CD8-positive, alpha-beta memory T cell (primary cell): ENCODE results near the gene ANO2. TPM values are rescaled to one million over a fixed set of nuclear protein-coding genes. Genes with fewer than 3 reads are reported as not detected.
"Not testable (repeated sequence)": the region's sequence is repeated elsewhere in the genome, so short reads cannot be mapped to it uniquely, and the experiment has no call there.

ENCODE experiments used
- CTCF ChIA-PET: fragments of 350-600 bp; sonication (Branson Sonifier 250); formaldehyde crosslinking; loops from one replicate; lab custom pipeline; 2021; ENCODE audit warnings: antibody characterized with exemption; lab: Charles Lee
- POLR2A ChIA-PET: fragments of 350-600 bp; sonication (Branson Sonifier 250); formaldehyde crosslinking; loops from one replicate; lab custom pipeline; 2021; ENCODE audit warnings: antibody characterized with exemption; lab: Charles Lee
- DNase-seq, 5 donors: peaks; one replicate each; pipeline versions ENCODE4 v3.0.0 to v3.0.0-alpha.2; 2020 to 2022; ENCODE audit warnings: mixed read lengths in 1 of 5
- H3K27ac ChIP-seq: one replicate; pipeline ENCODE4 v1.7.0; 2013; ENCODE audit warnings: low read depth, mild to moderate bottlenecking, low read length, moderate library complexity
- H3K27me3 ChIP-seq: 2 replicates; pipeline ENCODE4 v1.7.0; 2013; ENCODE audit warnings: low read length, mild to moderate bottlenecking; ENCODE audit not compliant: insufficient read depth, poor library complexity, severe bottlenecking
- H3K36me3 ChIP-seq: 2 replicates; pipeline ENCODE4 v1.7.0; 2013; ENCODE audit warnings: mild to moderate bottlenecking, low read length, moderate library complexity; ENCODE audit not compliant: insufficient read depth
- H3K4me1 ChIP-seq: 2 replicates; pipeline ENCODE4 v1.7.0; 2013; ENCODE audit warnings: mild to moderate bottlenecking, low read length, moderate library complexity; ENCODE audit not compliant: insufficient read depth
- H3K4me3 ChIP-seq: 2 replicates; pipeline ENCODE4 v1.7.0; 2013; ENCODE audit warnings: mild to moderate bottlenecking, low read length
- H3K9me3 ChIP-seq: 2 replicates; pipeline ENCODE4 v1.7.0; 2013; ENCODE audit warnings: mild to moderate bottlenecking, low read length
- H3K27ac Mint-ChIP-seq, 8 donors: one replicate each; pipeline ENCODE4 v1.8.0; 2020 to 2021; ENCODE audit warnings: mixed read lengths in 8 of 8, mild to moderate bottlenecking in 6 of 8, inconsistent platforms in 3 of 8, moderate library complexity in 3 of 8
- H3K27me3 Mint-ChIP-seq, 2 donors: one replicate each; pipeline ENCODE4 v1.8.0; 2020 to 2021; ENCODE audit warnings: mixed read lengths in 2 of 2, mild to moderate bottlenecking in 1 of 2, moderate library complexity in 1 of 2
- H3K36me3 Mint-ChIP-seq, 3 donors: one replicate each; pipeline ENCODE4 v1.8.0; 2020 to 2021; ENCODE audit warnings: mixed read lengths in 3 of 3, inconsistent platforms in 1 of 3, mild to moderate bottlenecking in 1 of 3
- H3K4me1 Mint-ChIP-seq, 3 donors: one replicate each; pipeline ENCODE4 v1.8.0; 2020 to 2021; ENCODE audit warnings: mixed read lengths in 3 of 3, inconsistent platforms in 1 of 3, mild to moderate bottlenecking in 1 of 3
- H3K4me3 Mint-ChIP-seq, 7 donors: one replicate each; pipeline ENCODE4 v1.8.0; 2020 to 2021; ENCODE audit warnings: mixed read lengths in 7 of 7, mild to moderate bottlenecking in 6 of 7, moderate library complexity in 4 of 7, inconsistent platforms in 2 of 7
- H3K9me3 Mint-ChIP-seq, 5 donors: one replicate each; pipeline ENCODE4 v1.8.0; 2020 to 2022; ENCODE audit warnings: mixed read lengths in 5 of 5, mild to moderate bottlenecking in 3 of 5, moderate library complexity in 2 of 5, inconsistent platforms in 1 of 5
- polyA plus RNA-seq: library from polyadenylated mRNA; unstranded; fragments of 300-500 nt; fragmentation: Illumina TruSeq; gene quantifications from one replicate; pipeline ENCODE4 v1.2.3, GENCODE V29; 2021
- total RNA-seq, 2 experiments: library from RNA; stranded (reverse); gene quantifications; one replicate each; pipeline ENCODE4 v1.2.3, GENCODE V29; 2021

Gene ANO2
- total and polyA plus RNA-seq, 3 experiments from 2014 or later, result not detected

DNA sequence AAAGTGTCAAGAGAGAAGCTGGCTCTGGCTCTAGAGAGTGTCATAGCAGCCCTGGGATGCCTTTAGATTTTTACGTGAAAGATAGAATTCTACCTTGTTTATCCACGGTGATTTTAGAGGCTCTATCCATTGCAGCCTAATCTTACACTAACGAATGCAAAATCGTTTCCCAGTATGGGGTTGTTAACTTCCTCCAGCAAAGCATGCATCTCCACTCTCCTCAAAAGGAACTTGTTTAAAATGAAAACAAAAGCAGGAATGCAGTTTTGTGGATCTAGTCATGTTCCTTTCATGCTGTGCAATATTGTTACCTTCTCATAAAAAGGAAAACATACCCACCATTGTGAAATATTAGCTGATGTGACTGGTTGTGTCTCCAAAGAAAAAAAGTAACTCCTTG lies 88.4 kb downstream of the ANO2 start:
- Histone ChIP-seq H3K27me3 (no peaks in the 10 kb centered on the region), H3K4me3 (no peak overlapping the region), H3K36me3 (no peaks in the 10 kb centered on the region), H3K4me1 (no peaks in the 10 kb centered on the region), H3K9me3 (no peaks in the 10 kb centered on the region), H3K27ac (no peak overlapping the region)
- H3K36me3 Mint-ChIP-seq, result no peaks in the 10 kb centered on the region
- no peak for DNase-seq
- no peak overlapping the region for H3K4me3 Mint-ChIP-seq
- H3K27me3 Mint-ChIP-seq, result peaks cover 1 to 14% of the 10 kb centered on the region in 2 donors
- H3K9me3 Mint-ChIP-seq, result peaks cover 0 to 2% (median 0%) of the 10 kb centered on the region in 5 donors
- ChIA-PET POLR2A (no interaction called here), CTCF (no interaction called here)
- H3K4me1 Mint-ChIP-seq, result no peaks in the 10 kb centered on the region
- H3K27ac Mint-ChIP-seq, result no peak overlapping the region

DNA sequence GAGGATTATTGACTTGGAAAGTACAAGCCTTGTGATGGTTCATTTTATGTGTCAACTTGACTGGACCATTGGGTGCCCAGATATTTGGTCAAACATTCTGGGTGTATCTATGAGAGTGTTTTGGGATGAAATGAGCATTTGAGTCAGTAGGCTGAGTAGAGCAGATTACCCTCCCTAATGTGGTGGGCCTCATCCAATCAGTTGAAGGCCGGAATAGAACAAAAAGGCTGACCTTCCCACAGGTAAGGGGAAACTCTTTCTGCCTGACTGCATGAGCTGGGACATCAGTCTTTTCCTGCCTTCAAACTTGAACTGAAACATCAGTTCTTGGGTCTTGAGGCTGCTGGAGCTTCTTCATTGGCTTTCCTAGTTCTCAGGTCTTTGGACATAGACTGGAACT lies 98.1 kb downstream of the ANO2 start:
- Mint-ChIP-seq H3K9me3 (peaks cover 0 to 10% (median 0%) of the 10 kb centered on the region in 5 donors), H3K36me3 (no peaks in the 10 kb centered on the region)

DNA sequence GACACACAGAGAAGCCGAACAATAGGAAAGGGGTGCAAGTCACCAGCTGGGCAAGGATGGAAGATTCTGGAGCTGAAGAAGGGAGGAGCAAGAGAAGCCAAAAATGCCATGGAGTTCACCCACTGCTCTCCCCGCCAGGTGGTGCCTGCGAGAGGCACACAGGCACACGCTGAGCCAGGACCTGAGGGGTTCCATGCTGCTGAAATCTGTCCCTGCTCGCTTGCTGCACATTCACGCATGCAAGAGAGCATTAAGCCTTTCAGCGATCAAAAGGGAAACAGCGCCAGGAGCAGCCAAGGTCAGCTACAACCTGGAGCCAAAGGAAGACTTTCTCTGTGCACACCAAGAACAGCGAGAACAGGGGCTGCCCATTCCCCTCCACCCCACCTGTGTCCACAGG lies 104.1 kb downstream of the ANO2 start:
- ChIA-PET POLR2A (no interaction called here), CTCF (no interaction called here)
- Mint-ChIP-seq H3K9me3 (peaks cover 0 to 2% (median 2%) of the 10 kb centered on the region in 5 donors), H3K4me3 (no peak overlapping the region), H3K27me3 (peaks cover 6 to 16% of the 10 kb centered on the region in 2 donors), H3K36me3 (peaks cover 0 to 2% (median 0%) of the 10 kb centered on the region in 3 donors), H3K4me1 (no peaks in the 10 kb centered on the region), H3K27ac (no peak overlapping the region)
- no peak overlapping the region for H3K4me3 ChIP-seq
- H3K9me3 ChIP-seq, result no peaks in the 10 kb centered on the region
- no peaks in the 10 kb centered on the region for H3K4me1 ChIP-seq
- no peak for DNase-seq
- no peaks in the 10 kb centered on the region for H3K27me3 ChIP-seq
- no peaks in the 10 kb centered on the region for H3K36me3 ChIP-seq
- H3K27ac ChIP-seq, result no peak overlapping the region

More for the DNA sequence above, 98.1 kb downstream of the ANO2 start:
- H3K27me3 ChIP-seq, result no peaks in the 10 kb centered on the region
- H3K4me3 ChIP-seq, result no peak overlapping the region
- POLR2A ChIA-PET, result no interaction called here
- Mint-ChIP-seq H3K4me1 (no peaks in the 10 kb centered on the region), H3K27me3 (peaks cover 10 to 12% of the 10 kb centered on the region in 2 donors), H3K4me3 (no peak overlapping the region), H3K27ac (no peak overlapping the region)
- no peaks in the 10 kb centered on the region for H3K4me1 ChIP-seq
- H3K36me3 ChIP-seq, result no peaks in the 10 kb centered on the region
- no peak for DNase-seq
- H3K27ac ChIP-seq, result no peak overlapping the region
- CTCF ChIA-PET, result no interaction called here
- H3K9me3 ChIP-seq, result no peaks in the 10 kb centered on the region

DNA sequence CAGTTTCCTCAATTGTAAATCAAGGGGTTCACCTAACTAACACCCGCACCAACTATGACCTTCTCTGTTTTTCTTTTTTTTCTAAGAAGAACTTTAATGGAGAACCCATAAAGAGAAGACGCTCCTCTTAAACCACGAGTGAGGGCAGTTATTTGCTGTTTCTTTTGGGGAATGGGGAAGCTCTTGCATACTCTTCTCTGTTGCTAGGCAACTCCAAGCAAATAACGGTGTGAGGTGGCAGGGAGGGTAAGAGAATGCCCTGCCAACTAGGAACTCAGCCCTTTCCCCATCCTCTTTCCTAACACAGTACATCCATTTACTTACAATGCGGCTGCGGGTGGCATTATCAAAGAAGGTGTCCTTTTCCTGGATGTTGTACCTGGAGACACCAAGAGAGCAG lies 114.9 kb downstream of the ANO2 start:
- H3K4me3 Mint-ChIP-seq, result no peak overlapping the region
- no peak overlapping the region for H3K27ac Mint-ChIP-seq
- H3K36me3 ChIP-seq, result no peaks in the 10 kb centered on the region
- H3K27ac ChIP-seq, result no peak overlapping the region
- CTCF ChIA-PET, result no interaction called here
- POLR2A ChIA-PET, result no interaction called here
- no peaks in the 10 kb centered on the region for H3K27me3 ChIP-seq
- no peak for DNase-seq
- no peak overlapping the region for H3K4me3 ChIP-seq
- H3K36me3 Mint-ChIP-seq, result no peaks in the 10 kb centered on the region
- H3K4me1 ChIP-seq, result no peaks in the 10 kb centered on the region
- no peaks in the 10 kb centered on the region for H3K4me1 Mint-ChIP-seq
- peaks cover 0 to 10% of the 10 kb centered on the region in 2 donors for H3K27me3 Mint-ChIP-seq
- H3K9me3 ChIP-seq, result no peaks in the 10 kb centered on the region
- H3K9me3 Mint-ChIP-seq, result peaks cover 0 to 2% (median 0%) of the 10 kb centered on the region in 5 donors

DNA sequence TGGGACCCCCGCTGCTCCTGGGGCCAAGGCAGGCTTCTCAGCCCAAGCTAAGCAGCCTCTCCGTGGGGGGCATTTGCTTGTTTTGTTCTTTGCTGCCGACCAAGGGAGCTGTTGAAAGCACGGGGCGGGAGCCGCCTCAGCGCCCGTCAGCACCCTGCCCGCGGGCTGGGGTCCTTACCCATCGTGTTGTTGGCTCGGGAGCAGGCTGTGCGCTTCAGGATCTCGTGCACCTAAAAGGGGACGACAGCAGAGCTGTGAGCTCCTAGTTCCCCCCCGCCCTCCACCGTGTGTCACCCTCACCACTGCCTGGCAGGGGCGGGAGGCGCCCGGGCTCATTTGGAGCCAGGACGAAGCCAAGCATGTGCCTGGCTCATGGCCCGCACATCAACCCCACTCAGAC lies 117.5 kb downstream of the ANO2 start:
- Histone ChIP-seq H3K4me3 (no peak overlapping the region), H3K4me1 (no peaks in the 10 kb centered on the region), H3K27me3 (no peaks in the 10 kb centered on the region), H3K9me3 (no peaks in the 10 kb centered on the region), H3K27ac (no peak overlapping the region), H3K36me3 (no peaks in the 10 kb centered on the region)
- Mint-ChIP-seq H3K27ac (no peak overlapping the region), H3K4me3 (no peak overlapping the region), H3K27me3 (peaks cover 2 to 17% of the 10 kb centered on the region in 2 donors), H3K9me3 (peaks cover 0 to 8% (median 4%) of the 10 kb centered on the region in 5 donors), H3K4me1 (no peaks in the 10 kb centered on the region), H3K36me3 (no peaks in the 10 kb centered on the region)
- ChIA-PET CTCF (no interaction called here), POLR2A (no interaction called here)
- DNase-seq, result no peak

DNA sequence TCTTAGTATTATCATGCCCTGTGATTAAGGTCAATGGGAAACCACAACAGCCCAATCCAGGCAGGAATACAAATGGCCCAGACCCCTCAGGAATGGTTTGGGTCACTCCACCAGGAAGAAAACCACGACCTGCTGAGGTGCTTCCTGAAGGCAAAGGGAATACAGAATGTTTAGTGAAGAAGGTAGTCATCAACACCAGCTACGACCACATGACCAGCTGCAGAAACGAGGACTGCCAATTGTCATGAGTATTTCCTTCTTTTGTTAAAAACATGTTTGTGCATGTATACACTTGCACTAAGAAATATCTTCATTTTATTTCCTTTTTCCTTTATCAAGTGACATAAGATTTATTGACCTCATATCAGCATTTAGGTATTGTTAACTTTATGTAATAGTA lies 119.3 kb downstream of the ANO2 start:
- H3K27ac ChIP-seq, POLR2A ChIA-PET, H3K4me3 ChIP-seq, DNase-seq, H3K9me3 ChIP-seq, H3K36me3 ChIP-seq, H3K4me3 Mint-ChIP-seq, H3K27ac Mint-ChIP-seq, H3K36me3 Mint-ChIP-seq, H3K4me1 Mint-ChIP-seq, H3K4me1 ChIP-seq, CTCF ChIA-PET, H3K27me3 ChIP-seq: not testable (repeated sequence)
- Mint-ChIP-seq H3K9me3 (peaks cover 0 to 11% (median 5%) of the 10 kb centered on the region in 5 donors), H3K27me3 (peaks cover 2 to 17% of the 10 kb centered on the region in 2 donors)

DNA sequence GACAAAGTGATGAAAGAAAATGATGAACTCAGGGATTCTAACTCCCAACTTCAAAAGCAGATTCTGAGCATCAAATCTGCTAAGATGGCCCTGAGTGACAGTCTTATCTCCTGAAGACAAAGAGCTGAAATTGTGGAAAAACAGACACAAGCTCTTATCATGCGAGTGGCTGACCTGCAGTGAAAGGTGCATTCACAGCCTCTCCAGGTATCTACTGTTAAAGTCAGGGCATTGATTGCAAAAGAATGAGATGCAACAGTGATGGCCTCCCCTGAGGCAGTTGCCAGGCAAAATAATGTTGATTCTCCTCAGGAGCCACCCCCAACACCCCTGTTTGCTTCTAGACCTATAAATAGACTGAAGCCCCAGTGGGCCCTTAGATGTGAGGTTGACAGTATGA lies 126.2 kb downstream of the ANO2 start:
- H3K27me3 ChIP-seq, DNase-seq, H3K9me3 ChIP-seq, H3K27ac Mint-ChIP-seq, H3K4me1 Mint-ChIP-seq, H3K4me1 ChIP-seq, H3K36me3 Mint-ChIP-seq, CTCF ChIA-PET, POLR2A ChIA-PET, H3K4me3 Mint-ChIP-seq, H3K27ac ChIP-seq, H3K4me3 ChIP-seq, H3K36me3 ChIP-seq: not testable (repeated sequence)
- Mint-ChIP-seq H3K27me3 (peaks cover 8 to 12% of the 10 kb centered on the region in 2 donors), H3K9me3 (peaks cover 0 to 16% (median 7%) of the 10 kb centered on the region in 5 donors)

DNA sequence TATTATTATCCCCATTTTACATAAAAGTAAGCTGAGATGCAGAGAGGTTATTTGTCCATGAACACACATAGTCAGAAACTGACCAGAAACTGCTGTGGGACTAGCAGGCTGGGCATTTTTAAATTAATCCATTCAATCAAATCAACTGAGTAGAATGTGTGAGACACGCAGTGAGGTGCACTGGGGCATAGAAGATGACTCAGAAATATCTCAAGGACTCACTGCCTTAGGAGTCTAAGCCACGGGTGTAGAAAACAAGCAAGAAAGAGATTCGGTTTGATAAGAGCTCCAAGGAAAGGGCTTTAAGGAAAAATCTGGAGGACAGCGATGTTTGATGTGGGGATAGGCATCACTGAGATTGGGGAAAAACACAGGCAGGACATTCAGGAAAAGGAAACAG lies 127.8 kb downstream of the ANO2 start:
- no peak overlapping the region for H3K27ac Mint-ChIP-seq
- H3K36me3 ChIP-seq, result no peaks in the 10 kb centered on the region
- no peak overlapping the region for H3K4me3 Mint-ChIP-seq
- H3K4me1 Mint-ChIP-seq, result no peaks in the 10 kb centered on the region
- no peaks in the 10 kb centered on the region for H3K27me3 ChIP-seq
- no peak for DNase-seq
- peaks cover 0 to 16% (median 6%) of the 10 kb centered on the region in 5 donors for H3K9me3 Mint-ChIP-seq
- no peaks in the 10 kb centered on the region for H3K9me3 ChIP-seq
- no peak overlapping the region for H3K27ac ChIP-seq
- H3K36me3 Mint-ChIP-seq, result no peaks in the 10 kb centered on the region
- H3K4me3 ChIP-seq, result no peak overlapping the region
- ChIA-PET CTCF (no interaction called here), POLR2A (no interaction called here)
- H3K4me1 ChIP-seq, result no peaks in the 10 kb centered on the region
- peaks cover 6 to 9% of the 10 kb centered on the region in 2 donors for H3K27me3 Mint-ChIP-seq

DNA sequence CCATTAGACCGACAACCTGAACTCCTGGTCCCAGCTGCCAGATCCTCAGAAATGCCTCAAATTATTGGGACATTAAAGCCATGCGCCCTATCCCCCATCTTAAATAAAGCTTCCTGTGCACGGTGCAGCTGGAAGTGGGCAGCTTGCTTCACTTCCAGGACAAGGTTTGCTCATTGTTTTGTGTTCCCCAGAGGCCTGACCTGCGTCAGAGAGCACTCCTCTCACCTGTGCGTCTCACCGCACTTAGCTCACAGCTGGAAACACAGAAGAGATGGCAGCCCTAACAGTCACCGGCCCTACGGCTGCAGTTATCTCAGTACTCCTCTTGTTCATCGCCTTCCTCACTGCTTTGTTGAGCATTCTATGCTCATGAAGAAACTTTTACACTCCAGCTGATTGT lies 135.5 kb downstream of the ANO2 start:
- H3K9me3 Mint-ChIP-seq, result peaks cover 0 to 3% (median 0%) of the 10 kb centered on the region in 5 donors
- POLR2A ChIA-PET, result no interaction called here
- H3K4me3 ChIP-seq, result no peak overlapping the region
- H3K27me3 ChIP-seq, result no peaks in the 10 kb centered on the region
- H3K4me1 Mint-ChIP-seq, result no peaks in the 10 kb centered on the region
- CTCF ChIA-PET, result no interaction called here
- DNase-seq, result no peak
- no peaks in the 10 kb centered on the region for H3K9me3 ChIP-seq
- H3K4me1 ChIP-seq, result no peaks in the 10 kb centered on the region
- no peaks in the 10 kb centered on the region for H3K36me3 Mint-ChIP-seq
- no peak overlapping the region for H3K27ac Mint-ChIP-seq
- H3K27me3 Mint-ChIP-seq, result peaks cover 12 to 16% of the 10 kb centered on the region in 2 donors
- no peak overlapping the region for H3K27ac ChIP-seq
- no peaks in the 10 kb centered on the region for H3K36me3 ChIP-seq
- H3K4me3 Mint-ChIP-seq, result no peak overlapping the region
